AG04450 (cell line): ENCODE data around the gene FGD4. TPM values are rescaled to one million over a fixed set of nuclear protein-coding genes. Genes with fewer than 3 reads are reported as not detected.

Experiments used
- CTCF ChIA-PET: fragments of 300-600, 350-600 bp; formaldehyde crosslinking; extraction: SDS; loops from one replicate; lab custom pipeline; 2022; ENCODE audit warnings: antibody characterized with exemption, inconsistent platforms; lab: Charles Lee
- POLR2A ChIA-PET: fragments of 350-600 bp; formaldehyde crosslinking; extraction: SDS; loops from one replicate; lab custom pipeline; 2021; ENCODE audit warnings: antibody characterized with exemption, inconsistent platforms; lab: Yijun Ruan, JAX
- DNase-seq: peaks from one replicate; pipeline ENCODE4 v3.0.0-alpha.2; 2011; ENCODE audit warnings: low read depth, low spot score
- H3K27ac ChIP-seq: one replicate; pipeline ENCODE4 v1.5.1; 2012; ENCODE audit warnings: low read depth, low read length, control low read depth
- H3K27me3 ChIP-seq: one replicate; pipeline ENCODE4 v1.6.0; 2012; ENCODE audit warnings: low read length; ENCODE audit not compliant: control insufficient read depth, insufficient read depth
- H3K4me3 ChIP-seq: 2 replicates; pipeline ENCODE4 v1.5.1; 2011; ENCODE audit warnings: mild to moderate bottlenecking, low read depth, low read length, control low read depth
- H3K9me3 ChIP-seq: 2 replicates; pipeline ENCODE4 v1.5.1; 2012; ENCODE audit warnings: low read length; ENCODE audit not compliant: control insufficient read depth, insufficient read depth
- polyA plus RNA-seq: library from polyadenylated mRNA; depleted of rRNA; stranded (reverse); fragments of >200 nt; gene quantifications from 2 replicates; pipeline ENCODE4 v1.2.3, GENCODE V29; 2011
- TF ChIP-seq, protein P1 (sequence below): IDR thresholded peaks from 2 replicates; pipeline ENCODE4 v1.5.1; 2011; ENCODE audit warnings: low read depth, low read length, control low read depth, inconsistent platforms

FGD4 gene
- polyA plus RNA-seq, 1 experiment, result 5.1 TPM

DNA sequence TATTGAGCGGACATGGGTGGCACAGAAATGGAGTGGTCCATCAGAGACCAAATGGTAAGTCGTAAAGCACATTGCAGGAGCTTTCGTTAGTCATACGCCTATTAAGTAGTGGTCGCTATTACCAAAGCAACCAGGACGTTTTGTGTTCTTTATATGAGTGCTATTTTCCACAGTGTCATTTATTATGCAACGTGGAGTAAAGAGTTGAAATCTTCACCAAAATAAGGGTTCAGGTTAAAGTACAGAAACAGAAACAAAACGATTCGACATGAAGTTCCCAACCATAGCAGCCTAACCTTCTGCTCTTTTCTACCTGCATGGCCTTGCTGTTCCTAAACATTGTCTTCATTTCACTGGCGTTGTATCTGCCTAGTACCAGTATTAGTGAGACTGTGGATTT lies 20.1 kb upstream of the FGD4 start:
- TF ChIP-seq, protein P1, sequence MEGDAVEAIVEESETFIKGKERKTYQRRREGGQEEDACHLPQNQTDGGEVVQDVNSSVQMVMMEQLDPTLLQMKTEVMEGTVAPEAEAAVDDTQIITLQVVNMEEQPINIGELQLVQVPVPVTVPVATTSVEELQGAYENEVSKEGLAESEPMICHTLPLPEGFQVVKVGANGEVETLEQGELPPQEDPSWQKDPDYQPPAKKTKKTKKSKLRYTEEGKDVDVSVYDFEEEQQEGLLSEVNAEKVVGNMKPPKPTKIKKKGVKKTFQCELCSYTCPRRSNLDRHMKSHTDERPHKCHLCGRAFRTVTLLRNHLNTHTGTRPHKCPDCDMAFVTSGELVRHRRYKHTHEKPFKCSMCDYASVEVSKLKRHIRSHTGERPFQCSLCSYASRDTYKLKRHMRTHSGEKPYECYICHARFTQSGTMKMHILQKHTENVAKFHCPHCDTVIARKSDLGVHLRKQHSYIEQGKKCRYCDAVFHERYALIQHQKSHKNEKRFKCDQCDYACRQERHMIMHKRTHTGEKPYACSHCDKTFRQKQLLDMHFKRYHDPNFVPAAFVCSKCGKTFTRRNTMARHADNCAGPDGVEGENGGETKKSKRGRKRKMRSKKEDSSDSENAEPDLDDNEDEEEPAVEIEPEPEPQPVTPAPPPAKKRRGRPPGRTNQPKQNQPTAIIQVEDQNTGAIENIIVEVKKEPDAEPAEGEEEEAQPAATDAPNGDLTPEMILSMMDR, result no peak
- DNase-seq, result no peak
- Histone ChIP-seq H3K4me3 (no peak overlapping the region), H3K27ac (no peak overlapping the region), H3K27me3 (no peaks in the 10 kb centered on the region), H3K9me3 (no peaks in the 10 kb centered on the region)
- CTCF ChIA-PET, result interaction anchor here (0.5 to 3.2 kb wide), 3 partner anchors 14 to 293 kb away, joined by 6 to 10 read pairs (median 6); no protein-coding TSS in a partner anchor
- POLR2A ChIA-PET, result no interaction called here

GRCh38 chr12:32379667-32380066 lies 19.7 kb upstream of the FGD4 start:
- Histone ChIP-seq H3K9me3 (no peaks in the 10 kb centered on the region), H3K27ac (no peak overlapping the region), H3K4me3 (no peak overlapping the region), H3K27me3 (no peaks in the 10 kb centered on the region)
- DNase-seq, result no peak
- ChIA-PET CTCF (interaction anchor here (0.5 to 3.2 kb wide), 2 partner anchors 14 to 278 kb away, joined by 6 to 10 read pairs; no protein-coding TSS in a partner anchor), POLR2A (no interaction called here)
- TF ChIP-seq, protein P1, result no peak

DNA sequence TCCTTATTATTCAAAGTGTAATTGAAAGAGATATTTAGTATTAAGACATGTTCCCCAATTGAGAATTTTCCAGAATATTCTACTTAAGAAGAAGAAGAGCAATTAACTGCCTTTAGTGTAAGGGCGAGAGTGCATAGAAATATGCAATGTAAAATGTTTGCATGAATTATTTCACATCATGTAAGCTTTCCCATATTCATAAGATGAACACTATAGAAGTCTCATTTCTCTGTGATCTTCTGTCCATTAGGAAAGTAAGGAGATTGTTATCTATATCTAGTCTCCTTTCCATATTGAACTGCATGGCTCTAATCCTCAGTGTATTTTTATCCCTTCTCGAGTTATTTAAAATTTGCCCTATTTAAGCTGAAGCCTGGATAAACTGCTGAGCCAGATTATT lies 17.1 kb upstream of the FGD4 start:
- no peak overlapping the region for H3K27ac ChIP-seq
- H3K4me3 ChIP-seq, result no peak overlapping the region
- TF ChIP-seq, protein P1, result no peak
- ChIA-PET POLR2A (no interaction called here), CTCF (interaction anchor here (1.1 to 4.3 kb wide), 2 partner anchors 17 to 290 kb away, joined by 4 to 15 read pairs; no protein-coding TSS in a partner anchor)
- no peaks in the 10 kb centered on the region for H3K9me3 ChIP-seq
- DNase-seq, result no peak
- H3K27me3 ChIP-seq, result no peaks in the 10 kb centered on the region

- DNase-seq, result no peak
- CTCF ChIA-PET, result interaction anchor here (0.6 kb wide), 1 partner anchor 13 kb away, joined by 5 read pairs; no protein-coding TSS in a partner anchor
Observed at GRCh38 chr12:32390572-32391219, 8.7 kb upstream of the FGD4 start.

GRCh38 chr12:32395026-32395425 lies 4.3 kb upstream of the FGD4 start:
- ChIA-PET POLR2A (no interaction called here), CTCF (interaction anchor here (0.9 to 1.3 kb wide), 2 partner anchors 29 to 277 kb away, joined by 3 to 8 read pairs; no protein-coding TSS in a partner anchor)
- TF ChIP-seq, protein P1, result no peak
- peaks cover 7% of the 10 kb centered on the region for H3K9me3 ChIP-seq
- no peak for DNase-seq
- no peak overlapping the region for H3K27ac ChIP-seq
- peaks cover 13% of the 10 kb centered on the region for H3K27me3 ChIP-seq
- no peak overlapping the region for H3K4me3 ChIP-seq

More at GRCh38 chr12:32390572-32391219, 8.7 kb upstream of the FGD4 start:
- POLR2A ChIA-PET, result no interaction called here
- Histone ChIP-seq H3K9me3 (peaks cover 10% of the 10 kb centered on the region), H3K27me3 (no peaks in the 10 kb centered on the region), H3K27ac (no peak overlapping the region), H3K4me3 (peak overlapping the region; percentile 40; the same call in 1 of the 2 replicates)
- TF ChIP-seq, protein P1, result no peak
